BLaER1 (cell line): ENCODE data around the gene DDX17.

ENCODE experiments used
- H3K27ac ChIP-seq: shearing (Covaris generic); formaldehyde crosslinking; 2 replicates; pipeline ENCODE4 v1.8.1; 2022
- H3K27me3 ChIP-seq: shearing (Covaris generic); formaldehyde crosslinking; 2 replicates; pipeline ENCODE4 v1.8.1; 2022
- H3K36me3 ChIP-seq: shearing (Covaris generic); formaldehyde crosslinking; 2 replicates; pipeline ENCODE4 v1.8.1; 2022
- H3K4me1 ChIP-seq: shearing (Covaris generic); formaldehyde crosslinking; 2 replicates; pipeline ENCODE4 v1.8.1; 2022
- H3K4me2 ChIP-seq: shearing (Covaris generic); formaldehyde crosslinking; 2 replicates; pipeline ENCODE4 v1.8.1; 2022
- H3K4me3 ChIP-seq: shearing (Covaris generic); formaldehyde crosslinking; 2 replicates; pipeline ENCODE4 v1.8.1; 2022
- H3K9ac ChIP-seq: shearing (Covaris generic); formaldehyde crosslinking; 2 replicates; pipeline ENCODE4 v1.8.1; 2022
- H3K9me3 ChIP-seq: shearing (Covaris generic); formaldehyde crosslinking; 2 replicates; pipeline ENCODE4 v1.8.1; 2022
- H4K20me1 ChIP-seq: shearing (Covaris generic); formaldehyde crosslinking; 2 replicates; pipeline ENCODE4 v1.8.1; 2022
- Cebpa-rat ChIP-seq: shearing (Covaris generic); IDR thresholded peaks from 2 replicates; pipeline ENCODE4 v1.8.1; 2022

Gene DDX17

DNA sequence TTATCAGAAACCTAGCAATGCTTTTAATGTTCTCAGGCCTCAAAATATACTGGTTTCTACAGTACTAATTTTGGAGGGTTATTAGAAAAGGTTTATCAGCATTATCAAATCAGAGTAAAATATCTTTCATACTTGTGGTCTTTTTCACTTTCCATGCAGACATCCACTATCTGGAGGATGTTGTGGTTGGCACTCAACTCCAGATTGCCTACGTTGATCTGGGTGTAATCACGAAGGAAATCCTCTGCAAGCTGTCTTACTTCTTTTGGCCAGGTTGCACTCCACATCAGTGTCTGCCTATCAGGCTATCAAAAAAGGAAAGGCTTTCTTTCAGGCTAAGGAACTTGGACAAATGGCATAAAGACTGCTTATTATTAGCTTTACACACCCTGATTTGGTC, 11.6 kb downstream of the DDX17 start:
- Histone ChIP-seq H4K20me1 (peaks cover 100% of the 10 kb centered on the region), H3K4me1 (no peaks in the 10 kb centered on the region), H3K36me3 (peaks cover 100% of the 10 kb centered on the region), H3K4me3 (no peak overlapping the region), H3K9me3 (no peaks in the 10 kb centered on the region), H3K27ac (no peak overlapping the region), H3K27me3 (no peaks in the 10 kb centered on the region), H3K4me2 (no peak overlapping the region), H3K9ac (no peak overlapping the region)
- no peak for TF ChIP-seq Cebpa-rat

DNA sequence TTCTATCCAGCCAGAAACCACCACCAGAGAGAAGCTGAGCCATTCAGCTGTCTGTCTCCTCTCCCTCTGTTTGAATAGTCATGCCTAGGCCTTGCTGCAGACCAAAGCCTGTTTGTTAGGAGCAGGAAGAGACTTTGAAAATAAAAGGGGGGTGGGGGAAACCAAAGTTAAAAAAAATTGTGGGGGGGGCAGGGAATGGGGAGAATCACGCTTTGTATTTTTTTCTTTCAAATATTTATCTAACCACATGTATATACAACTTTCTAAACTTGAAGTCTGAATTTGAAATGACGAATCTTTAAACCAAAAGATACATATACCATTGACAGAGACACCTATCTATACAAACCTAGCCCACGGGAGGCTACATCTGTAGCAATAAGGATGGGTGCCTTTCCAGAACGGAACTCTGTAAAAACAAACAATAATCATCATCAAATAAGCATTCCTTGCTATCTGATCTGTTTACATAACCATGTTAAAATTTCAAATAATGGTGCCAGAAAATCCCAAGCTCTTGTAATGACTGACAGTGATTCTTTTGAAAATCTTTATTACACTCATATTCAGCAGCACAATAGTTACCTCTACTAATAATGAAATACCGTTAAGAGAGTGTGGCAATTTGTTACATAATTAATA, 14.3 kb downstream of the DDX17 start:
- no peak overlapping the region for H3K9ac ChIP-seq
- H3K4me2 ChIP-seq: no peak overlapping the region
- no peaks in the 10 kb centered on the region for H3K4me1 ChIP-seq
- no peak for TF ChIP-seq Cebpa-rat
- no peaks in the 10 kb centered on the region for H3K9me3 ChIP-seq
- H3K27me3 ChIP-seq: no peaks in the 10 kb centered on the region
- H3K4me3 ChIP-seq: no peak overlapping the region
- H4K20me1 ChIP-seq: peaks cover 100% of the 10 kb centered on the region
- peaks cover 100% of the 10 kb centered on the region for H3K36me3 ChIP-seq
- no peak overlapping the region for H3K27ac ChIP-seq

DNA sequence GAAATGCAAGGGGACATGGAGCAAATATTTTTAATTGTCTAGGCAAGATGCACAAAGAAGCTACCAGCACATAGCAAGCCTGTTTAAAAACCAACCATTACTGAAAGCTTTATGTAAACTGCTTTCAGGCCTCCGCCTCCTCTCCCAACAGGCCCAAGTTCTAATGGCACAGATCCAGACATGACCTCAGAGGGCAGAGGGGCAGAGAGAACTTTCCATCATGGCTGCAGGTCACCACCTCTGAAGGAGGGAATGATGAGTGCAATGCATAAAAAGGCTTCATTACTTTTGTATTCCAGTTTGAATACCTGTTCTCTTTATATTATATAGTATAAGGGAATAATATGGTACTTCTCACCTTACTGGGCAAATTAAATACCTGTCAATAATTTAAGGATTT, 15.2 kb downstream of the DDX17 start:
- Histone ChIP-seq H3K9ac (no peak overlapping the region), H3K27ac (no peak overlapping the region), H3K4me2 (no peak overlapping the region)

DNA sequence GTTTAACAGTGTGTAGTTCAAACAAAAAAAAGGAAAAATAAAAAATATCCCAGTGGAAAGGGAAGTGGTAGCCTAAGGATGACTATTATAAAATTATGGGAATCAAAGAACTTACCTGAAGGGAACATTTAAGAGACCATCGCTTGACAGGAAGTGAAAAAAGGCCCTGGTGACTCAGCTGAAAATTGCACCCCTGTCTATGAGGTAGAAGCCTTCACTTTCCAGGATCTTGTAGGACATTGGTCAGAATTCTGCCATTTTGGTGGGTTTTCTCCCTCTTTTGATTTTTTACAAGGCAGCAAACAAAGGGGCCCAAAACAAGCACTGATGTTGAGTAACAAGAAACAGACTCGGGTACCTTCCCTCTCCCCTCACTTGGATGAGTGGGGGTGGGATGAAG, 15.6 kb downstream of the DDX17 start:
- no peak for TF ChIP-seq Cebpa-rat
- no peak overlapping the region for H3K27ac ChIP-seq
- no peaks in the 10 kb centered on the region for H3K27me3 ChIP-seq
- H3K36me3 ChIP-seq: peaks cover 100% of the 10 kb centered on the region
- H3K4me3 ChIP-seq: no peak overlapping the region
- no peaks in the 10 kb centered on the region for H3K9me3 ChIP-seq
- no peak overlapping the region for H3K9ac ChIP-seq
- H3K4me2 ChIP-seq: no peak overlapping the region
- H4K20me1 ChIP-seq: peaks cover 98% of the 10 kb centered on the region
- no peaks in the 10 kb centered on the region for H3K4me1 ChIP-seq

More for the DNA sequence above, 15.2 kb downstream of the DDX17 start:
- no peak for TF ChIP-seq Cebpa-rat
- no peaks in the 10 kb centered on the region for H3K4me1 ChIP-seq
- H3K4me3 ChIP-seq: no peak overlapping the region
- H4K20me1 ChIP-seq: peaks cover 100% of the 10 kb centered on the region
- H3K36me3 ChIP-seq: peaks cover 100% of the 10 kb centered on the region
- no peaks in the 10 kb centered on the region for H3K27me3 ChIP-seq
- H3K9me3 ChIP-seq: no peaks in the 10 kb centered on the region

DNA sequence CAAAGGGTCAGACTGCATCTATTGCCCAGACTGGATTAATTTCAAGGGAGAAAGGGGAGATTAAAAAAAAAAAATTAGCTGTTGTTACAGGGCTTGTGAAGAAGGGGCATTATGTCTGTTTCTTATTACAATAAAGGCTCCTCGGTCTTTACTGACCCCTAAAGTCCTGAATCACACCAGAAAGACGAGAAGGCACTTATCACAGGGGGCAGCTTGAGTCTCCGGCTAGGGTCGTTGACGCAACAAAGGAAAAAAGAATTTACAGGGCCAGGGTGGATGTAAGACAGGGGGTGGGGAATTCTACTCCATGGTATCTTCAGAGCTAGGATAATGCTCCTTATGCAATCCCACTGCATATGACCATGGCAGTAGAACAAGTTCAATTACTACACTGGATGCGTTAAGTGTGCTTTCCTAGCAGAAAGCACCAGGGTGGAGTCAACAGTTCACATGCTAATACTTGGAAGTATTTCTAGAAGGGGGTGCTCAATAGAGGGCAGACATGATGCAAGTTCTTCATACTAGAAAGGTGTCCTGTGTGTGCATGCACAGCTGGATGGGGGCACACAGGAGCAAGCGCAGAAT, 16.5 kb downstream of the DDX17 start:
- TF ChIP-seq Cebpa-rat: no peak
- Histone ChIP-seq H3K4me3 (no peak overlapping the region), H3K27me3 (no peaks in the 10 kb centered on the region), H3K27ac (no peak overlapping the region), H3K9me3 (no peaks in the 10 kb centered on the region), H3K4me1 (no peaks in the 10 kb centered on the region), H4K20me1 (peaks cover 96% of the 10 kb centered on the region), H3K9ac (no peak overlapping the region), H3K4me2 (no peak overlapping the region), H3K36me3 (peaks cover 99% of the 10 kb centered on the region)

DNA sequence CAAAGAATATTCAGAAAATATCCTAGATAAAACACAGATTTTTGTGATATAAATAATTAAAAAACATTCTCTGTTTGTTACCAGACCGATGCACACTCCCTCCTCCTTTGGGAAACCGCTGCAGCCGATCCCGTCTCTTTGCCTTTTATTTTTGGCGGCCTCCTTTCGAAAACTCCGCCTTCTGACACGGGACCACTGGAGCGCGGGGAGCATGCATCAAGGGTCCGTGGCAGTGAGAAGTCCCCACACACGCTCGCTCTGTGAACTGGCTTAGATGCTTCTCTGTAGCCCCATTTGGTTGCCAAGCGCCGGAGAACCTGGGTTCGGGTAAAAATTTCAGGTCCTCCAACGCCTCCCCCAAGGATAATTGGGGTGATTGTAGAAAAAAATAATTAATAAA, 17.0 kb downstream of the DDX17 start:
- Histone ChIP-seq H3K4me1 (no peaks in the 10 kb centered on the region), H4K20me1 (peaks cover 96% of the 10 kb centered on the region), H3K27me3 (no peaks in the 10 kb centered on the region), H3K36me3 (peaks cover 99% of the 10 kb centered on the region), H3K27ac (no peak overlapping the region), H3K4me2 (no peak overlapping the region), H3K4me3 (no peak overlapping the region), H3K9ac (no peak overlapping the region), H3K9me3 (no peaks in the 10 kb centered on the region)
- TF ChIP-seq Cebpa-rat: no peak

DNA sequence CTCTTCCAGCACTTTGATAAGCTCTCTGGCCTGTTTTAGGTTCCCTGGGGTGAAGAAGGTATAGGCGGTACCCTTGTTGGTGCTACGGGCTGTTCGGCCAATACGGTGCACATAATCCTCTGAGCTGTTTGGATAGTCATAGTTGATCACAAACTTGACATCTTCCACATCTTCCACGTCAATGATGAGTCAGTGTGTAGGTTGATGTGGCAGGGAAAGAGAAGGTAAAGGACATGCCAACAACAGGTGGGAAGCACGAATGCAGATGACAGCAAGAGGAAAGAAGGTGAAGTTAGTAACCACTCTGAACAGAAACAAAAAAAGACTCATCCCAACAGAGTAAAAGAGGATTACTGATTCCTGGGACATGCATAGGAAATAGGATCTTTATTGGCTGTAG, 18.2 kb downstream of the DDX17 start:
- H3K9me3 ChIP-seq: no peaks in the 10 kb centered on the region
- peaks cover 96% of the 10 kb centered on the region for H4K20me1 ChIP-seq
- no peaks in the 10 kb centered on the region for H3K4me1 ChIP-seq
- no peak overlapping the region for H3K27ac ChIP-seq
- H3K4me3 ChIP-seq: no peak overlapping the region
- H3K27me3 ChIP-seq: no peaks in the 10 kb centered on the region
- H3K9ac ChIP-seq: no peak overlapping the region
- H3K36me3 ChIP-seq: peaks cover 99% of the 10 kb centered on the region
- H3K4me2 ChIP-seq: no peak overlapping the region
- no peak for TF ChIP-seq Cebpa-rat

DNA sequence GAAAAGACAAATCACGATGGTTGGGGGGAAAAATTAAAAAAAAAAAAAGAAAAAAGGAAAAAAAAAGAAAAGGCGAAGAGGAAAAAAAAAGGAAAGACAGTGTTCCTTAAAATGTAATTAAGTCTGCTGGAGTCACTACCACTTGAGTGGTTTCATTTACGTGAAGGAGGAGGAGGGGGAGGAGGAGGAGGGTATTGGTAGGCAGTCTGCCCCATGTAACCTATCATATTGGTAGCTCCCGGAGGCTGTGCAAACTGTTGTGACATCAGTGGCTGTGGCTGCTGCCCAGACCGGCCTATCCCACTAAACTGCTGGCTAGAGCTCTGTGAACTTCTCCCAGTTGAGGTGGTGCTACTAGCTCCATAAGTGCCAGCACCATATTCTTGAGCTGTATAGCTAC, 20.3 kb downstream of the DDX17 start:
- Histone ChIP-seq H3K36me3 (peaks cover 98% of the 10 kb centered on the region), H3K9me3 (no peaks in the 10 kb centered on the region), H3K9ac (no peak overlapping the region), H3K4me1 (no peaks in the 10 kb centered on the region), H3K27ac (no peak overlapping the region), H4K20me1 (peaks cover 96% of the 10 kb centered on the region), H3K4me2 (no peak overlapping the region), H3K27me3 (no peaks in the 10 kb centered on the region), H3K4me3 (no peak overlapping the region)
- TF ChIP-seq Cebpa-rat: no peak

DNA sequence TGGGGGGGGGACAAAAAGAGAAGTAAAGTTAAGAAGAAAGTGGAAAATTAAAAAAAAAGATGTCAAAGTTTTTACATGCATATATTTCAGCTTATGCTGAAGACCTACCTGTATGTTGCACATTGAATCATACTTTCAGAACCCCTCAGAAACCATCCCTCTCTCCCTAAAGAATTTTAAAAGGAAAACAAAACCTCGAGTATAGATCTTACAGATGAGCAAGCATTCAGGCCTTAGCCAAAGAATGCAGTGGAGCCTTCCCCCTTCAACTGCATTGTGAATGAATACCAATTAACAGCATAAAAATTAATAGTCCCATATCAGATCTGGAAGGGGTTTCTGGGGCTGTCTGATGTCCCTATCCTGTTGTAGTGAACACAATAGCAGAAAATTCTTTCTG, 21.9 kb downstream of the DDX17 start:
- no peaks in the 10 kb centered on the region for H3K27me3 ChIP-seq

DNA sequence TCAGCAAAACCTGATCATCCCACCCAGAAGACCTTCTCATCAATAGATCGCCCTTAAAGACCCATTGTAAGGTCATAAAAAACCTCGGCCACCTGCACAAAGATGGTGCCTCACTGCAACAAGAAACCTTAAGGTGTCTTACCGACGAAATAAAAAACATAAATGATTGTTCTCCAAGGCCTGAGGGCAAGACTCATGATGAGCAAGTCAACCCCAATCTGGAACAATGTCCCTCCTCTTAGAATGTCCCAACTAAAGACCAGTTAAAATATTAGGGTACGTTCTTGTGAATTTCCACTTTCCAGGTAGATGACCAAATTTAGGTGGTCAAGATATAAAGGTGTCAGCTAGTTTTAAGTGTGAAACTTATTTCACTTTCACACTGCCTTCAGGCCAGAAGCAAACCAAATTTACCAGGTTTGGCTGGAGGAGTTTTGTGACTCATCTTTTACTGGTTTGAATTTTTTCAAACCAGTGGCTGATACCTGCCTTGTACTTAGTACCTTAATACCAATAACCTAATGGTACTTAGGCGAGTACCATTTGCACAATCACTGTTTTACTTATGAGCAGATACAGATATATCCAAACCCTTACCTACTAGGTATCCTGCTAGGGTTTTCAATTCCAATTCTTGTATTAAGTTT, 23.3 kb downstream of the DDX17 start:
- Histone ChIP-seq H3K9ac (no peak overlapping the region), H3K27ac (no peak overlapping the region), H3K4me2 (no peak overlapping the region), H3K27me3 (no peaks in the 10 kb centered on the region), H3K36me3 (peaks cover 81% of the 10 kb centered on the region), H4K20me1 (peaks cover 71% of the 10 kb centered on the region), H3K9me3 (no peaks in the 10 kb centered on the region), H3K4me1 (peaks cover 14% of the 10 kb centered on the region), H3K4me3 (no peak overlapping the region)
- no peak for TF ChIP-seq Cebpa-rat

More for the DNA sequence above, 21.9 kb downstream of the DDX17 start:
- Histone ChIP-seq H3K4me2 (no peak overlapping the region), H4K20me1 (peaks cover 85% of the 10 kb centered on the region), H3K9me3 (no peaks in the 10 kb centered on the region), H3K27ac (no peak overlapping the region), H3K4me3 (no peak overlapping the region), H3K9ac (no peak overlapping the region), H3K36me3 (peaks cover 96% of the 10 kb centered on the region), H3K4me1 (peaks cover 7% of the 10 kb centered on the region)
- TF ChIP-seq Cebpa-rat: no peak
